NCI-H2081 (cell line): ENCODE data around the gene DOCK1.

Experiments used
- DNase-seq, 2 experiments: peaks; one replicate each; lab custom pipeline; 2025; lab: John Stamatoyannopoulos, UW

DOCK1 gene

GRCh38 chr10:127354992-127355391 is 449.8 kb downstream of the DOCK1 start:
- DNase-seq, result no peak

- DNase-seq, result no peak
These were observed 451.1 kb downstream of the DOCK1 start for GRCh38 chr10:127356360-127356759.

- no peak for DNase-seq
These were observed 452.0 kb downstream of the DOCK1 start for GRCh38 chr10:127357265-127357664.

- no peak for DNase-seq
These were observed 453.1 kb downstream of the DOCK1 start for GRCh38 chr10:127358337-127358736.

GRCh38 chr10:127364034-127364433 is 458.8 kb downstream of the DOCK1 start:
- no peak for DNase-seq

GRCh38 chr10:127368101-127368500 is 462.9 kb downstream of the DOCK1 start:
- DNase-seq, result no peak

- DNase-seq, result no peak
These were observed 463.7 kb downstream of the DOCK1 start for GRCh38 chr10:127368929-127369328.

- DNase-seq, result no peak
These were observed 465.4 kb downstream of the DOCK1 start for GRCh38 chr10:127370601-127371000.

GRCh38 chr10:127372361-127372760 is 467.1 kb downstream of the DOCK1 start:
- no peak for DNase-seq

- DNase-seq, result no peak
These were observed 468.9 kb downstream of the DOCK1 start for GRCh38 chr10:127374074-127374680.

GRCh38 chr10:127374901-127375300 is 469.7 kb downstream of the DOCK1 start:
- DNase-seq, result no peak

- no peak for DNase-seq
These were observed 470.2 kb downstream of the DOCK1 start for GRCh38 chr10:127375461-127375860.

- no peak for DNase-seq
These were observed 470.8 kb downstream of the DOCK1 start for GRCh38 chr10:127376071-127376470.

- DNase-seq, result no peak
These were observed 473.4 kb downstream of the DOCK1 start for GRCh38 chr10:127378628-127379027.

- DNase-seq, result no peak
These were observed 479.3 kb downstream of the DOCK1 start for GRCh38 chr10:127384532-127384931.

GRCh38 chr10:127385066-127385465 is 479.8 kb downstream of the DOCK1 start:
- DNase-seq, result no peak

- no peak for DNase-seq
These were observed 481.5 kb downstream of the DOCK1 start for GRCh38 chr10:127386606-127387327.

- no peak for DNase-seq
These were observed 486.6 kb downstream of the DOCK1 start for GRCh38 chr10:127391875-127392274.

GRCh38 chr10:127392351-127393235 is 487.4 kb downstream of the DOCK1 start:
- no peak for DNase-seq

GRCh38 chr10:127398140-127398970 is 493.1 kb downstream of the DOCK1 start:
- DNase-seq, result no peak

GRCh38 chr10:127398971-127399365 is 493.7 kb downstream of the DOCK1 start:
- DNase-seq, result no peak

GRCh38 chr10:127399668-127400067 is 494.4 kb downstream of the DOCK1 start:
- DNase-seq, result no peak
